GM23338 (cell line): ENCODE data around the gene ADAMTS18.

ENCODE experiments used
- CREB1 ChIP-seq: fragments of 250-450 bp; sonication (Bioruptor Pico); IDR thresholded peaks from 2 replicates; pipeline ENCODE4 v1.5.0; 2020; ENCODE audit warnings: low read depth, mild to moderate bottlenecking, moderate library complexity
- CTCF ChIP-seq, 2 experiments: fragments of 200-600 bp in 1 of 2; sonication (generic) in 1 of 2; conservative IDR thresholded peaks; 2 replicates each; pipeline versions ENCODE4 v1.5.1 to v1.6.1; 2016 to 2017; ENCODE audit warnings: antibody characterized with exemption in 2 of 2, low read depth in 2 of 2, mild to moderate bottlenecking in 2 of 2, moderate library complexity in 1 of 2
- ETS1 ChIP-seq: IDR thresholded peaks from 2 replicates; pipeline ENCODE4 v1.6.1; 2016; ENCODE audit warnings: antibody characterized with exemption
- EZH2 ChIP-seq: fragments of 200-600 bp; sonication (generic); IDR thresholded peaks from one replicate; pipeline ENCODE4 v1.8.0; 2017; ENCODE audit warnings: antibody characterized with exemption, mild to moderate bottlenecking, low read depth; ENCODE audit not compliant: unreplicated experiment
- EZH2phosphoT487 ChIP-seq: fragments of 200-600 bp; sonication (generic); IDR thresholded peaks from one replicate; pipeline ENCODE4 v1.8.1; 2018; ENCODE audit warnings: antibody characterized with exemption; ENCODE audit not compliant: unreplicated experiment
- NANOG ChIP-seq: IDR thresholded peaks from 2 replicates; pipeline ENCODE4 v1.6.1; 2016; ENCODE audit warnings: antibody characterized with exemption, borderline replicate concordance
- POLR2AphosphoS5 ChIP-seq: IDR thresholded peaks from 2 replicates; pipeline ENCODE4 v1.6.1; 2016; ENCODE audit warnings: antibody characterized with exemption, low read depth
- REST ChIP-seq: IDR thresholded peaks from one replicate; pipeline ENCODE4 v1.6.1; 2018; ENCODE audit warnings: antibody characterized with exemption; ENCODE audit not compliant: unreplicated experiment
- STAT1 ChIP-seq: IDR thresholded peaks from one replicate; pipeline ENCODE4 v1.6.1; 2016; ENCODE audit warnings: antibody characterized with exemption; ENCODE audit not compliant: unreplicated experiment
- ZNF114 ChIP-seq: fragments of 250-450 bp; sonication (Bioruptor Pico); IDR thresholded peaks from 2 replicates; pipeline ENCODE4 v1.5.0; 2020; ENCODE audit warnings: mild to moderate bottlenecking, moderate library complexity
- ZNF331 ChIP-seq: fragments of 250-450 bp; sonication (Bioruptor Pico); IDR thresholded peaks from 2 replicates; pipeline ENCODE4 v1.5.0; 2020; ENCODE audit warnings: low read depth, mild to moderate bottlenecking, moderate library complexity

GRCh38 chr16:77288222-77288621 is 146.6 kb downstream of the ADAMTS18 start:
- TF ChIP-seq CTCF (conservative IDR thresholded peaks at IDR 0.05; ENCODE audit: low read depth in 2 of 2) (no peak), EZH2 (no peak), POLR2AphosphoS5 (no peak), CREB1 (CRISPR knock-in tag) (no peak), EZH2phosphoT487 (no peak), ETS1 (no peak), NANOG (no peak), STAT1 (no peak), ZNF114 (CRISPR knock-in tag) (no peak), REST (no peak), ZNF331 (CRISPR knock-in tag) (no peak)
